ENCODE measurements around the gene LAMC2.

The LAMC2 gene

DNA sequence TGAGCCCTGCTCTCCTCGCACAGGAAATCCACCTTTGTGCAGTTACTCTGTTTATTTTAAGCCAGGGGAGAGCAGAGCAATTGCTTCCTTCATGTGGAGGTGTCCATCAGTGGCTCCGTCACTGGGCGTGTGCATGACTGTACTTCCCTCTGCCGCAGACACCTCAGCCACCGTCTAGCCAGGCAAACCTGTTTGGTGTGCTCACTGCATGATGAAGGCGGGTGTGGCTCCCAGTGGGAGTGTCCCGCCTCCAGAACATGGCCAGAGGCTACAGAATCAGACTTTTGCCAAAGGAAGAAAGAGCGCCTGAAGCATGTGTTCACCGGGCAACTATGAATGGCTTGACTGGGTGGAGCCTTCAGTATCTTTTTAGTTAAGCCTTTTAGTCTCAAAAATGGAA is 26.1 kb upstream of the LAMC2 start:
- Mint-ChIP-seq H3K4me1 (ENCODE audit: low read depth) (no peaks in the 10 kb centered on the region), H3K4me3 (no peak overlapping the region), H3K9me3 (no peaks in the 10 kb centered on the region), H3K36me3 (ENCODE audit: low read depth) (no peaks in the 10 kb centered on the region), H3K27ac (no peak overlapping the region), H3K27me3 (peaks cover 5% of the 10 kb centered on the region)
- no peak for DNase-seq

DNA sequence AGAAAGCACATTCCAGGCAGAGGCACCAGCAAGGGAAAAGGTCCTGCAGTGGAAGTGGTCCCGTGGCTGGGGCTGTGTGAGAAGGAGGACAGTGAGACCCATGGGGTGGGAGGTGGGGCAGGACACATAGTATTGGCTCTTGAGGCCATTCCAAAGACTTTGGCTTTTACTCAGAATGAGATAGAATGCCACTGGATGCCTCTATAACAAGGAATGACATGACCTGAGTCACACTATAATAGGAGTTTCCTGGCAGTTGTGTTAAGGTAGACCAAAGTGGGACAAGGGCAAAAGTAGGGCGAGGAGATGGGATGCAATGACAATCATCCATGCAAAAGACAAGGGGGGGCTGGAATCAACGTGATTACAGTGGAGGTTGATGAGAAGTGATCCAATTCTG is 24.7 kb upstream of the LAMC2 start:
- Mint-ChIP-seq H3K27me3 (peaks cover 4% of the 10 kb centered on the region), H3K27ac (no peak overlapping the region), H3K9me3 (no peaks in the 10 kb centered on the region), H3K36me3 (ENCODE audit: low read depth) (no peaks in the 10 kb centered on the region), H3K4me3 (no peak overlapping the region), H3K4me1 (ENCODE audit: low read depth) (no peaks in the 10 kb centered on the region)
- DNase-seq: no peak

DNA sequence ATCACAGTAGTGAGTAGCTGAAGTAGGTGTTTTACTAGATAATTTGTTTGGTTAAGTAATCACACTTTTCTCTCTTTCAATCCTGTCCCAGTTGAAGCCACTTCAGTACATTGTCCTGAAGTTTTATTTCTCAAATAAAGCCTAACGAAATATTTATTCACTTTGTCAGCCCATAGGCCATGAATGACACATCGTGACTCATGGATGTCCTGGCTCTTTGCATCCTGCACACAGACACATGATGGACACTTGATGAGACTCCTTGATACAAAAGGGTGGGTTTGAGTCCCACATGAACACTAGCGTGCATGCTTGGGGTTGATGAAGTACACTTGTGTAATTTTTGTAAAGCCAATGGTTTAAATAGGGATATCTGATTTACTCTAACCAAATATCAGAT is 22.7 kb upstream of the LAMC2 start:
- H3K36me3 Mint-ChIP-seq (ENCODE audit: low read depth): no peaks in the 10 kb centered on the region
- H3K27ac Mint-ChIP-seq: no peak overlapping the region
- H3K9me3 Mint-ChIP-seq: no peaks in the 10 kb centered on the region
- no peaks in the 10 kb centered on the region for H3K4me1 Mint-ChIP-seq (ENCODE audit: low read depth)
- H3K27me3 Mint-ChIP-seq: peaks cover 4% of the 10 kb centered on the region
- H3K4me3 Mint-ChIP-seq: no peak overlapping the region
- no peak for DNase-seq

DNA sequence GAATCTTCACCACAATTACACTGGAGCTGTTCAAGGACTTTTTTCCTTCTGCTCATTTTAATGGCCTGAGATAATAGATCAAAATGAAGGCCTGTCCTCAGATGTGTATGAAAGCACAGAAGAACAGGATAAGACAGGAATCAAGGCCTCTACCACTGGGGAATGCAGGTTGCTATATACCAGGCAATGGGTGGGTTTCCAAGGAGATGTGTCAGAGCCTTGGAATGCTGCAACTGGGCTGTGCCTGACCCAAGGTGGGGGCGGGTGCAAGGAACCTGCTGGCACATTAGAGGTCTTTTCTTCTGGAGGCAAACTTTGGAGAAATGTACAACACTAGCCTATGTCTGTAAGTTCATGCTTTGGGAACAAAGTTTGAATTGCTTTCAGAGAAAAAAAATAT is 21.7 kb upstream of the LAMC2 start:
- Mint-ChIP-seq H3K9me3 (no peaks in the 10 kb centered on the region), H3K4me3 (no peak overlapping the region), H3K27me3 (peaks cover 4% of the 10 kb centered on the region), H3K36me3 (ENCODE audit: low read depth) (no peaks in the 10 kb centered on the region), H3K4me1 (ENCODE audit: low read depth) (no peaks in the 10 kb centered on the region), H3K27ac (no peak overlapping the region)
- DNase-seq: no peak

DNA sequence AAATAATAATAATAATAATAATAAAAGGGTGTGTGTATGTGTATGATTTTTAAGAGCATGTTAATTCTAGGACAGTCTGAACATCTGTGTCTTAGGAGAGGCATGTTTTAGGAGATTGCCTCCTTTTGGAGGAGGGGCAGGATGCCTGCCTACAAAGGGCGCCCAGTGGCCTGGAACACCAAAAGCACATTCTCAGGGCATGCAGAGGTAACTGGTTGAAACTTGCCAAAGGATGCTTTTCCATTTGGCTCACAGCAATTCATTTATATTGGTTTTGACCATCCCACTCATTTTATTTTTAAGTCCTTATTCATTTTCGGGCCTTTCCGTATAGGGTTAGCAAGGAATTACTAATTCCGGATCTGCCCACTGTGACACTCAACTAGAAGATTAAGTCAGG is 21.1 kb upstream of the LAMC2 start:
- H3K4me1 Mint-ChIP-seq (ENCODE audit: low read depth): no peaks in the 10 kb centered on the region
- H3K27me3 Mint-ChIP-seq: peaks cover 5% of the 10 kb centered on the region
- no peak for DNase-seq

DNA sequence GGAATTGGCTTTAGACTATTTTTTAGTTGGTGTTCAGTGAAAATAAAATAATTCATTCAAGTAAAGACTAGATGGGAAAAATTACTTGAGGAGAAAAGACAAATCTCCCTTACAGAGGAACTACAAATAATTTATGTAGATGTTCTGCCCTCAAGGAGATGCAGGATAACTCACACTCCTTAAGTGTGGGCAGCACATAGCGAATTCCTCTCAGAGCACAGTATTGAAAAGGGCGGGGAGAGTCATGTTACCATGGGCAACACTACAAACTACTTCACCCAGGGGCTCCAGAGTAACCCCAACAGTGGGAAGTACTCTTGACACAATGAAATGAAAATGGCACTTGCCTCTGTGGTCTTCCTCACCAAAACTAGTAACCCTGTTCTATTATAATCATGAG is 20.6 kb upstream of the LAMC2 start:
- DNase-seq: no peak
- H3K27ac Mint-ChIP-seq: no peak overlapping the region
- H3K27me3 Mint-ChIP-seq: peaks cover 5% of the 10 kb centered on the region
- H3K9me3 Mint-ChIP-seq: no peaks in the 10 kb centered on the region
- no peak overlapping the region for H3K4me3 Mint-ChIP-seq
- H3K36me3 Mint-ChIP-seq (ENCODE audit: low read depth): no peaks in the 10 kb centered on the region
- H3K4me1 Mint-ChIP-seq (ENCODE audit: low read depth): no peaks in the 10 kb centered on the region

More for the DNA sequence above, 21.1 kb upstream of the LAMC2 start:
- Mint-ChIP-seq H3K9me3 (no peaks in the 10 kb centered on the region), H3K36me3 (ENCODE audit: low read depth) (no peaks in the 10 kb centered on the region), H3K4me3 (no peak overlapping the region), H3K27ac (no peak overlapping the region)

DNA sequence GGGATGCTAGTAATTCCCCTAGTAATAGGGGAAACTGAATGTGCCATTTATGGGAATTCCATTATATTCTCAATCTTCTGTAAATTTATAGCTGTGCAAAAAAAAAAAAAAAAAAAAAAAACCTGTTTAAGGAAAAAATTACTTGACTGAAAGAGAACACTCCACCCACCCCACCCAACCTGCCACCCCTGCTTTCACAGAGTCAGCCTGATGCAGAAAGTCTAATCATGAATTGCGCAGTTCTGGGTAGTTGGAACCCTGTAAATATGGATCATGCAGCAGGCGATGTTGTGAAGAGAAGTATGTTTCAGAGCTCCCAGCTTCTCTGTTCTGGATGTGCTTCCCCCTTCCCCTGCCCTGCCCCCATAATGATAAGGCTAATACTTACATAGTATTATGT is 19.6 kb upstream of the LAMC2 start:
- H3K9me3 Mint-ChIP-seq: no peaks in the 10 kb centered on the region
- H3K27ac Mint-ChIP-seq: no peak overlapping the region
- no peaks in the 10 kb centered on the region for H3K36me3 Mint-ChIP-seq (ENCODE audit: low read depth)
- no peak overlapping the region for H3K4me3 Mint-ChIP-seq
- DNase-seq: no peak
- H3K4me1 Mint-ChIP-seq (ENCODE audit: low read depth): no peaks in the 10 kb centered on the region
- peaks cover 5% of the 10 kb centered on the region for H3K27me3 Mint-ChIP-seq

DNA sequence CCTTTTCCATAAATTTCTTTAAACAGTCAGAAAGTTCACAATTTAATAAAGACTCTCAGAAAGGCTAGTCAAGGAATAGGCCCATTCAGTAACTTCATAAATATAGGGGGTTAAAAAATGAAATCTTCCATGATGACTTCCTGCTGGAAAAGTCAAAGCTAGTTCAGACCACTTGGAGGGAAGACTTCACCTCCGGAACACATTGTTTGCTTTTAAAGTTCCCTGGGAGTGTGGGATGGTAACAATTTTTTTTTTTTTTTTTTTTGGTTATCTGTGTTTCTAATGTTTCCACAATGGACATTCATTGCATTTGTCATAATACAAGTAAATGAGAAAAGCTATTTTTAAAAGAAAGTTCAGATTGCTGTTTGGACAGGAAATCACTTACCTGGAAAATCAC is 18.4 kb upstream of the LAMC2 start:
- no peak for DNase-seq
- Mint-ChIP-seq H3K4me3 (no peak overlapping the region), H3K27ac (no peak overlapping the region), H3K36me3 (ENCODE audit: low read depth) (no peaks in the 10 kb centered on the region), H3K4me1 (ENCODE audit: low read depth) (no peaks in the 10 kb centered on the region), H3K9me3 (no peaks in the 10 kb centered on the region), H3K27me3 (peaks cover 7% of the 10 kb centered on the region)

DNA sequence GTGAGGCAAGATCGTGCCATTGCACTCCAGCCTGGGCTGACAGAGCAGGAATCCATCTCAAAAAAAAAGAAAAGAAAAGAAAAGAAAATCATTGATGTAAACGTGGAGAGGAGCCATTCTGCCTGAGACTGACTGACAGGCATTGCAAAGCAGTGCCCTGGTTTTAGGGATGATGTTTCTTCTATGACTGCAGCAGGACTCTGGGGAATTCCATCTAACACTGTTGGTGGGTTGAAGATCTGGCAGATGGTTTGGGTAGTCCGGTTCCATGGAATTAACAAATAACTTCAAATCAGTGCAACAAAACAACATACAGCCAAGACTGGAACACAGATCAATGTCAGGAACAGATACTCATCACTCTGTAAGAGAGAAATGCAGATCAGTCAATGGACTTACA is 17.8 kb upstream of the LAMC2 start:
- Mint-ChIP-seq H3K27me3 (peaks cover 7% of the 10 kb centered on the region), H3K36me3 (ENCODE audit: low read depth) (no peaks in the 10 kb centered on the region), H3K27ac (no peak overlapping the region), H3K4me3 (no peak overlapping the region), H3K4me1 (ENCODE audit: low read depth) (no peaks in the 10 kb centered on the region), H3K9me3 (no peaks in the 10 kb centered on the region)
- no peak for DNase-seq

DNA sequence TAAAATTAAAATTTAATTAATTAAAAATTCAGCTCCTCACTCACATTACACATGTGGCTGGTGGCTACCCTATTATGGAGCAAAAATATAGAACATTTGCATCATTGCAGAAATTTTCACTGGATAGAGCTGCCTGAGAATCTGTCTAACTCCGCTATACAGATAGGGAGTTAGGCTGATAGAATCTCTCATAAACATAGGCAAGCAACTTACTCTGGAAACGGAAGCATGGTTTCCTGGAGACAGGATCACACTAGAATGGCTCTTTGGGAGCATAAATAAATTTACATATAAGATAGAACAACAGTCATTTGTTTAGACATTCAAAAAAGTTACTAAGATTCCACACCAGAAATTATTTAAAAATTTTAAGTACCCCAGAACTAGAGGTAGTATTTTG is 12.2 kb upstream of the LAMC2 start:
- H3K36me3 Mint-ChIP-seq (ENCODE audit: low read depth): no peaks in the 10 kb centered on the region
- peaks cover 5% of the 10 kb centered on the region for H3K27me3 Mint-ChIP-seq
- DNase-seq: no peak
- H3K4me3 Mint-ChIP-seq: no peak overlapping the region
- no peaks in the 10 kb centered on the region for H3K4me1 Mint-ChIP-seq (ENCODE audit: low read depth)
- no peaks in the 10 kb centered on the region for H3K9me3 Mint-ChIP-seq
- no peak overlapping the region for H3K27ac Mint-ChIP-seq

DNA sequence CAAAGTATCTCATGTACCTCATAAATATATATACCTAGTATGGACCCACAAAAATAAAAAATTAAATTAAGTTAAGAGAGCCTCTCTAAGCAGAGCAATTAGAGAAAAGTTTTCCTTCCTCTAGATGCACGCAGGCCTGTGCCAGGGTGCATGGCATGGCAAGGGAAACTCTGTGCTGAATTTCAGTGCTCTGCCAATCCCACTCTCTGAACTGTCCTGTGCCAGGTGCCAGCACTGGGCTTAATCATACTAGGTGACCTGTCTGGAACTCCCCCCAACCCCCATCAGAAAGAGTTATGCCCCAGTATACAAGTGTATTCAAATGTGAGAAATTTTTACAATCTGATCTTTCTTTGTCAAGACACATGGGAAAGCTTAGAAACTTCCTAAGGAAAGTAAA is 10.4 kb upstream of the LAMC2 start:
- no peak overlapping the region for H3K4me3 Mint-ChIP-seq
- no peaks in the 10 kb centered on the region for H3K9me3 Mint-ChIP-seq
- H3K36me3 Mint-ChIP-seq (ENCODE audit: low read depth): no peaks in the 10 kb centered on the region
- peaks cover 3% of the 10 kb centered on the region for H3K27me3 Mint-ChIP-seq
- H3K4me1 Mint-ChIP-seq (ENCODE audit: low read depth): peaks cover 6% of the 10 kb centered on the region
- no peak for DNase-seq
- H3K27ac Mint-ChIP-seq: no peak overlapping the region

DNA sequence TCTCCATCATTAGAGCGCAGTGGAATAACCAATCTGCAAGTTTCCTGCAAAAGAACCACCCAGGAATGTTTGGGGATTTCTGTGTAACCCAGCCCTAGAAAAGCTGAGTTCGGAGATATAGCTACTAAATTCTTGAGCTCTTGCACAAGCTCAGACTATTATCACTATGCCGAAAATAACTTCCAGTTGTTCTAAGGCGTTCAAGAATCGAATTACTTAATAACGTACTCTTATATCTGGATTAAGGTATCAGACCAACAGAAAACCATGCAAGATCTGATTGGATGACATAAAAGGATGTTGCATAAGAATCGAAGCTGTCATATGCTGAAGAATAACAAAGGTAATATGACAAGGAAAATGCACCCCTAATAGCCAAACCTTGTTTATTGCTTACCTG is 7.5 kb upstream of the LAMC2 start:
- Mint-ChIP-seq H3K27ac (no peak overlapping the region), H3K36me3 (ENCODE audit: low read depth) (no peaks in the 10 kb centered on the region), H3K27me3 (peaks cover 2% of the 10 kb centered on the region), H3K9me3 (no peaks in the 10 kb centered on the region), H3K4me1 (ENCODE audit: low read depth) (peaks cover 10% of the 10 kb centered on the region), H3K4me3 (no peak overlapping the region)
- no peak for DNase-seq

DNA sequence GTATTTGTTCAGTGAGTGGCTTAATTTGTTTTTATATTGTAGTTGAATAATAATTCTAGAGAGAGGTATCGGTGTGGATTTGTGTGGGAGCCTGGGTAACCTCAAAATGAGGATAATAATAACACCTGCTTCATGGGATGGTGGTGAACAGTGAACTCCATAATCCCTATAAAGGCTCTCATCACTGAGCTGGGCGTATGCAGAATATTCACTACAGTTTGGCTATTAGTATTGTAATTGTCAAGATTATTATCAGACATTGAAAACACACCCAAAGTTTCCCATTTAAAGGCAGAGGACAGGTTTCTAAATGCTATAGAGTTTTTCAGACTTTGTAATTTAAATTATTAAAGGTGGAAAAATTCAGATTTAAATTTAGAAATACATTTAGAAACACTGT is 7.0 kb upstream of the LAMC2 start:
- no peak for DNase-seq
- H3K27me3 Mint-ChIP-seq: peaks cover 2% of the 10 kb centered on the region
- H3K9me3 Mint-ChIP-seq: no peaks in the 10 kb centered on the region
- H3K4me3 Mint-ChIP-seq: no peak overlapping the region
- peaks cover 10% of the 10 kb centered on the region for H3K4me1 Mint-ChIP-seq (ENCODE audit: low read depth)
- H3K27ac Mint-ChIP-seq: no peak overlapping the region
- no peaks in the 10 kb centered on the region for H3K36me3 Mint-ChIP-seq (ENCODE audit: low read depth)

DNA sequence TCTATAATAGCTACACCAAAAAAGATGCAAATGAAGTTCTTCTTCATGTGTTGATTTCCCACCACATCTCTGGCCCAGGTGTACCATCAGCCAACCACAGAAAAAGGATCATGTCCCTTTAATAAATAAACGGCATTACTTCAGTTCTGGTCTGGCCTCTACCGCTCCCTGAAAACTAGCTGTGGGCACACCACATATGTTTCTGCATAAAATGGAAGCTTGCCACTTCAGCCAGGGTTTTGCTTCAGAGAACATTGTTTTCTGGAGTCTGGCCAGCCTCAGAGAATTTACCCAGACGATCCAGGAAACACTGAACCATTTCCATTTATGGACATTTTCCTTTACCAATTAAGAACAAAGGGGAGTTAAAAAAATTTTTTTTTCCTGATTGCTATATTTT is 5.8 kb upstream of the LAMC2 start:
- no peak overlapping the region for H3K4me3 Mint-ChIP-seq
- H3K4me1 Mint-ChIP-seq (ENCODE audit: low read depth): peaks cover 10% of the 10 kb centered on the region
- no peaks in the 10 kb centered on the region for H3K9me3 Mint-ChIP-seq
- H3K36me3 Mint-ChIP-seq (ENCODE audit: low read depth): no peaks in the 10 kb centered on the region
- H3K27me3 Mint-ChIP-seq: peaks cover 9% of the 10 kb centered on the region
- H3K27ac Mint-ChIP-seq: no peak overlapping the region
- DNase-seq: no peak

DNA sequence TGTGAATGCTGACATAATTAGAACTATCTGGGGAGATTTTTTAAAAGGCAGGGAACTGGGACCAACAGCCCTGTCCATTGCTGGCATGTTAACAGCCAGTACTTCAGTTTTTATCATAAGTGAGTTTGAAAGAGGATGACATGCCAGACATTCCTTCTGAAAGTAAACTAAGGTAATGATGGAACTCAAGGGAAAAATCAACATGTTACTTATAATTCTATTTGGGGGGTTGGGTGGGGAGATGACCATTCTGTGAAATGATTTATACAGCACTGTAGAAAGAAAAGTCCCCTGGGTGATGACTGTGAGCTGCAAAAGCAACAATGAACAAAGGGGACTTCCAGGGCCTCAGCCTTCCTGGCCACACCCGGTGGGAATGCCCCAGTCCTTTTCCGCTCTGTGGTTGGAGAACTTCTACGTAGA is 5.4 kb upstream of the LAMC2 start:
- H3K27ac Mint-ChIP-seq: no peak overlapping the region
- no peaks in the 10 kb centered on the region for H3K9me3 Mint-ChIP-seq
- DNase-seq: no peak
- peaks cover 13% of the 10 kb centered on the region for H3K27me3 Mint-ChIP-seq
- H3K36me3 Mint-ChIP-seq (ENCODE audit: low read depth): no peaks in the 10 kb centered on the region
- no peak overlapping the region for H3K4me3 Mint-ChIP-seq
- peaks cover 10% of the 10 kb centered on the region for H3K4me1 Mint-ChIP-seq (ENCODE audit: low read depth)

DNA sequence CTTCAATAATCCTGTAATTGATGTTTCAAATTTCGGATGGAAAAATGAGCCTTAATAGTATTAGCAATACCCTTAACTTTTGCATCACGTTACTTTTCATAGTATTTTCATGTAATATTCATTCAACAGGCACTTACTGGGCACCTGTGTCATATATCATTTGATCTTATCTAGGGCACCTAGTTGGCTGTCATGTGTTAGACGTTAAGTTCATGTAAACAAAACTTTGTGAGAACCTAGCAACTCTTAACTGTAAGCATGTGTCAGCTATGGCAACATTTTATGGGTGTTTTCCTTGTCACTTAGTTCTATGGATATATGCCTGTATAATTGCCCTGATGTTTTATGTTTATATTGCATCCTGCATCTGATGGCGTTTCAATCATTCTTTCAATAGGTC is 777 bp downstream of the LAMC2 start:
- Mint-ChIP-seq H3K36me3 (ENCODE audit: low read depth) (no peaks in the 10 kb centered on the region), H3K4me1 (ENCODE audit: low read depth) (peaks cover 5% of the 10 kb centered on the region), H3K9me3 (no peaks in the 10 kb centered on the region), H3K4me3 (no peak overlapping the region), H3K27ac (no peak overlapping the region), H3K27me3 (peaks cover 44% of the 10 kb centered on the region)
- no peak for DNase-seq
